SK-N-SH (cell line): ENCODE results near the gene SLC9A8. TPM values are rescaled to one million over a fixed set of nuclear protein-coding genes. Genes with fewer than 3 reads are reported as not detected.

Experiments used
- CTCF ChIA-PET: fragments of 300-600, 350-600 bp; formaldehyde crosslinking; extraction: SDS; loops from one replicate; lab custom pipeline; 2021; lab: Yijun Ruan, JAX
- POLR2A ChIA-PET: fragments of 350-600 bp; sonication (Branson Sonifier 250); formaldehyde crosslinking; extraction: SDS; loops from one replicate; lab custom pipeline; 2020; ENCODE audit warnings: antibody characterized with exemption, inconsistent platforms; lab: Yijun Ruan, JAX
- DNase-seq: peaks from one replicate; pipeline ENCODE4 v3.0.0; 2012
- H2AFZ ChIP-seq: fragments of 200-600 bp; sonication (generic); 2 replicates; pipeline ENCODE4 v1.8.1; 2016; ENCODE audit warnings: antibody characterized with exemption, mild to moderate bottlenecking, low read depth
- H3F3A ChIP-seq: fragments of 200-600 bp; sonication (generic); replicated peaks from 2 replicates; pipeline ENCODE3; 2016; ENCODE audit warnings: antibody characterized with exemption, mild to moderate bottlenecking; ENCODE audit not compliant: insufficient read depth
- H3K27ac ChIP-seq, 2 experiments: fragments of 200-500 bp in 1 of 2; fragments of 200-600 bp in 1 of 2; sonication (Bioruptor generic) in 1 of 2; sonication (generic), shearing (Covaris generic) in 1 of 2; 2 replicates each; pipeline versions ENCODE4 v1.5.1 to v1.6.1; 2014 to 2016; ENCODE audit warnings: low read depth in 2 of 2, inconsistent platforms in 1 of 2, low read length in 1 of 2, mild to moderate bottlenecking in 1 of 2, mixed read lengths in 1 of 2
- H3K27me3 ChIP-seq: fragments of 200-600 bp; sonication (generic), shearing (Covaris generic); 2 replicates; pipeline ENCODE4 v1.6.1; 2016; ENCODE audit warnings: mixed run types; ENCODE audit not compliant: insufficient read depth
- H3K36me3 ChIP-seq, 2 experiments: fragments of 200-500 bp in 1 of 2; fragments of 200-600 bp in 1 of 2; sonication (Bioruptor generic) in 1 of 2; sonication (generic) in 1 of 2; replicated peaks in 1 of 2; 2 replicates each; pipeline versions ENCODE3 to v1.5.1; 2014 to 2016; ENCODE audit warnings: low read length in 1 of 2, mild to moderate bottlenecking in 1 of 2; ENCODE audit not compliant: insufficient read depth in 2 of 2, control insufficient read depth in 1 of 2
- H3K4me1 ChIP-seq, 2 experiments: fragments of 200-500 bp in 1 of 2; fragments of 200-600 bp in 1 of 2; sonication (Bioruptor generic) in 1 of 2; sonication (generic), shearing (Covaris generic) in 1 of 2; 2 replicates each; pipeline versions ENCODE4 v1.5.1 to v1.6.1; 2014 to 2016; ENCODE audit warnings: low read depth in 1 of 2, low read length in 1 of 2, mixed run types in 1 of 2; ENCODE audit not compliant: insufficient read depth in 2 of 2, control insufficient read depth in 1 of 2
- H3K4me2 ChIP-seq: fragments of 200-600 bp; sonication (generic), shearing (Covaris generic); 2 replicates; pipeline ENCODE4 v1.6.1; 2017; ENCODE audit warnings: mixed run types
- H3K4me3 ChIP-seq, 2 experiments: fragments of 200-500 bp in 1 of 2; fragments of 200-600 bp in 1 of 2; sonication (Bioruptor generic) in 1 of 2; sonication (generic), shearing (Covaris generic) in 1 of 2; 2 replicates each; pipeline versions ENCODE4 v1.5.1 to v1.8.1; 2014 to 2016; ENCODE audit warnings: low read depth in 2 of 2, inconsistent platforms in 1 of 2, low read length in 1 of 2, mild to moderate bottlenecking in 1 of 2, mixed read lengths in 1 of 2, moderate library complexity in 1 of 2
- H3K79me2 ChIP-seq: fragments of 200-600 bp; sonication (generic); 2 replicates; pipeline ENCODE4 v1.8.1; 2017; ENCODE audit warnings: mild to moderate bottlenecking; ENCODE audit not compliant: insufficient read depth
- H3K9ac ChIP-seq: fragments of 200-600 bp; sonication (generic); 2 replicates; pipeline ENCODE4 v1.6.1; 2017; ENCODE audit warnings: mixed run types
- H3K9me2 ChIP-seq: fragments of 200-600 bp; sonication (generic); 2 replicates; pipeline ENCODE4 v1.6.1; 2017; ENCODE audit warnings: mixed run types
- H3K9me3 ChIP-seq: fragments of 200-600 bp; sonication (generic); 2 replicates; pipeline ENCODE4 v1.6.1; 2017; ENCODE audit warnings: mixed run types, mild to moderate bottlenecking, moderate library complexity
- H4K20me1 ChIP-seq: fragments of 200-600 bp; sonication (generic); 2 replicates; pipeline ENCODE4 v1.6.1; 2017; ENCODE audit warnings: mild to moderate bottlenecking, mixed run types; ENCODE audit not compliant: insufficient read depth
- CHD2 ChIP-seq: fragments of 150-350 bp; IDR thresholded peaks from 2 replicates; pipeline ENCODE4 v1.6.1; 2018; ENCODE audit warnings: low read length; ENCODE audit not compliant: partially characterized antibody
- EP300 ChIP-seq, 2 experiments: IDR thresholded peaks; 2 replicates each; pipeline versions ENCODE4 v1.4.0 to v1.6.1; 2012; ENCODE audit warnings: borderline replicate concordance in 1 of 2, low read depth in 1 of 2, low read length in 1 of 2
- EZH2phosphoT487 ChIP-seq: fragments of 200-600 bp; sonication (generic); IDR thresholded peaks from 2 replicates; pipeline ENCODE4 v1.6.1; 2017; ENCODE audit warnings: low read depth, mixed run types, mild to moderate bottlenecking, antibody characterized with exemption, moderate library complexity, borderline replicate concordance
- FOSL2 ChIP-seq: IDR thresholded peaks from 2 replicates; pipeline ENCODE4 v1.4.0; 2012; ENCODE audit warnings: low read depth, mild to moderate bottlenecking, moderate library complexity, borderline replicate concordance
- FOXJ3 ChIP-seq: sonication (generic); formaldehyde crosslinking; IDR thresholded peaks from 2 replicates; pipeline ENCODE4 v1.5.1; 2020; ENCODE audit warnings: mild to moderate bottlenecking, missing genetic modification reagents
- MEF2A ChIP-seq: IDR thresholded peaks from 2 replicates; pipeline ENCODE4 v1.4.0; 2012; ENCODE audit warnings: low read depth, borderline replicate concordance
- NFIC ChIP-seq: IDR thresholded peaks from 2 replicates; pipeline ENCODE4 v1.4.0; 2012; ENCODE audit warnings: borderline replicate concordance
- POLR2AphosphoS5 ChIP-seq: IDR thresholded peaks from 2 replicates; pipeline ENCODE4 v1.6.1; 2012; ENCODE audit warnings: low read depth, low read length
- RAD21 ChIP-seq: IDR thresholded peaks from 2 replicates; pipeline ENCODE4 v1.6.1; 2012; ENCODE audit warnings: mild to moderate bottlenecking, low read length
- RFX5 ChIP-seq: IDR thresholded peaks from 2 replicates; pipeline ENCODE4 v1.6.1; 2012; ENCODE audit warnings: mild to moderate bottlenecking, improper control_type of control experiment, low read length
- RXRA ChIP-seq: IDR thresholded peaks from 2 replicates; pipeline ENCODE4 v1.4.0; 2012; ENCODE audit warnings: low read depth, mild to moderate bottlenecking, borderline replicate concordance
- SMC3 ChIP-seq: IDR thresholded peaks from 2 replicates; pipeline ENCODE4 v1.6.1; 2012; ENCODE audit warnings: low read depth, low read length, improper control_type of control experiment
- TAF1 ChIP-seq: IDR thresholded peaks from 2 replicates; pipeline ENCODE4 v1.6.1; 2012; ENCODE audit warnings: low read depth, mild to moderate bottlenecking, low read length, moderate library complexity, borderline replicate concordance
- TEAD4 ChIP-seq: IDR thresholded peaks from 2 replicates; pipeline ENCODE4 v1.4.0; 2012; ENCODE audit warnings: mild to moderate bottlenecking, borderline replicate concordance; ENCODE audit not compliant: insufficient read depth
- WGBS: methylation state at CpG from one replicate; pipeline ENCODE4 v1.1.6; 2017; ENCODE audit warnings: low lambda C conversion rate; 5-methylcytosine and 5-hydroxymethylcytosine counted together
- polyA plus RNA-seq, 3 experiments: library from polyadenylated mRNA; depleted of rRNA; stranded (reverse); fragments of >200 nt; gene quantifications; 2 replicates each; pipeline ENCODE4 v1.2.3, GENCODE V29; 2012
- TF ChIP-seq, protein P1 (sequence below): IDR thresholded peaks from 2 replicates; pipeline ENCODE4 v1.4.0; 2012; ENCODE audit warnings: low read depth, borderline replicate concordance
- TF ChIP-seq, protein P2 (sequence below): fragments of 200-600 bp; sonication (generic); IDR thresholded peaks from 2 replicates; pipeline ENCODE4 v1.6.1; 2017; ENCODE audit warnings: antibody characterized with exemption, mild to moderate bottlenecking, moderate library complexity

The SLC9A8 gene
- polyA plus RNA-seq, 1 of the 3 experiments (the other 2 are of a cell fraction) = 3.4 TPM

DNA sequence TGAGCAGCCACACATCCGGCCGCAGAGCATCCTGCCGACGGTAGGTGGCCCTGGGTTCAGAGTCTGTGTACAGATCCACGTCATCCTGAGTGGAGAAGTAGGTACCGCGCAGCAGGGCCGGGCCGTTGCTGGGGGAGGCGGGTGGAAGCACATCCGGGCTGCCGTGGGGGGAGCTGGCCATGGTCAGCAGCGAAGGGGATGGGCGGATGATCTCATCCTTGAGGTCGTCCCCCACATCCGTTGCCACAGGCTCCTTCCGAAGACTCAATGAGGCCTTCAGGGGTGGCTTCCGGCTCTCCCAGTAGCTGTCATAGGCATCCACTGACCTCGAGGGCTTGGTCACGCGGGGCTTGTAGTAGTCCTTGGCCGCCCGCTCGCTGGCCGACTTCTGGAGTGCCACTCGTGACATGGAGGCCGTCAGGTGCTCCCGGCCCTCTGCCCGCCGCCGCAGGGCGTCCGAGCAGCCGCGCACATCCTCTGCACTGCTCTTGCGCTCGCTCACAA, 93.5 kb downstream of the SLC9A8 start:
- 97% methylated on average over 26 of the region's 37 CpGs for WGBS
- CTCF ChIA-PET = interaction anchor here (0.9 to 5.8 kb wide), 4 partner anchors 15 to 372 kb away, joined by 3 to 32 read pairs (median 5); no protein-coding TSS in a partner anchor
- no peak overlapping the region for H3K4me2 ChIP-seq
- H3K79me2 ChIP-seq = peaks cover 24% of the 10 kb centered on the region
- no peak for TF ChIP-seq SMC3
- TF ChIP-seq EP300 (IDR thresholded peaks at IDR 0.05; ENCODE audit: borderline replicate concordance in 1 of 2, low read depth in 1 of 2, low read length in 1 of 2) = no peak
- TF ChIP-seq FOSL2 = no peak
- TF ChIP-seq RAD21 = no peak
- TF ChIP-seq NFIC = no peak
- no peak for TF ChIP-seq RXRA
- TF ChIP-seq TEAD4 = no peak
- no peak for TF ChIP-seq TAF1
- no peak for TF ChIP-seq MEF2A
- no peak for TF ChIP-seq CHD2
- TF ChIP-seq RFX5 = no peak
- TF ChIP-seq EZH2phosphoT487 = no peak
- no peak for TF ChIP-seq FOXJ3 (CRISPR knock-in tag)
- TF ChIP-seq, protein P1, sequence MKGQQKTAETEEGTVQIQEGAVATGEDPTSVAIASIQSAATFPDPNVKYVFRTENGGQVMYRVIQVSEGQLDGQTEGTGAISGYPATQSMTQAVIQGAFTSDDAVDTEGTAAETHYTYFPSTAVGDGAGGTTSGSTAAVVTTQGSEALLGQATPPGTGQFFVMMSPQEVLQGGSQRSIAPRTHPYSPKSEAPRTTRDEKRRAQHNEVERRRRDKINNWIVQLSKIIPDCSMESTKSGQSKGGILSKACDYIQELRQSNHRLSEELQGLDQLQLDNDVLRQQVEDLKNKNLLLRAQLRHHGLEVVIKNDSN = no peak
- TF ChIP-seq, all 33 proteins: peak for 0
- peaks cover 0 to 7% of the 10 kb centered on the region in 2 experiments; a peak in 1 of 4 replicates for H3K4me1 ChIP-seq
- H3K36me3 ChIP-seq = peaks cover 9 to 52% of the 10 kb centered on the region in 2 experiments
- no peak overlapping the region for H3K9ac ChIP-seq
- H4K20me1 ChIP-seq = peaks cover 16% of the 10 kb centered on the region; the same call in 1 of the 2 replicates
- no peak for DNase-seq
- H3K4me3 ChIP-seq = no peak overlapping the region
- no peak overlapping the region for H2AFZ ChIP-seq
- H3F3A ChIP-seq = no peaks in the 10 kb centered on the region
- POLR2A ChIA-PET = interaction anchor here (1.6 kb wide), 1 partner anchor 10 kb away, joined by 3 read pairs; the partner anchor contains the start of gene SPATA2
- no peak overlapping the region for H3K27ac ChIP-seq
- no peaks in the 10 kb centered on the region for H3K27me3 ChIP-seq
- no peaks in the 10 kb centered on the region for H3K9me2 ChIP-seq
- no peaks in the 10 kb centered on the region for H3K9me3 ChIP-seq

DNA sequence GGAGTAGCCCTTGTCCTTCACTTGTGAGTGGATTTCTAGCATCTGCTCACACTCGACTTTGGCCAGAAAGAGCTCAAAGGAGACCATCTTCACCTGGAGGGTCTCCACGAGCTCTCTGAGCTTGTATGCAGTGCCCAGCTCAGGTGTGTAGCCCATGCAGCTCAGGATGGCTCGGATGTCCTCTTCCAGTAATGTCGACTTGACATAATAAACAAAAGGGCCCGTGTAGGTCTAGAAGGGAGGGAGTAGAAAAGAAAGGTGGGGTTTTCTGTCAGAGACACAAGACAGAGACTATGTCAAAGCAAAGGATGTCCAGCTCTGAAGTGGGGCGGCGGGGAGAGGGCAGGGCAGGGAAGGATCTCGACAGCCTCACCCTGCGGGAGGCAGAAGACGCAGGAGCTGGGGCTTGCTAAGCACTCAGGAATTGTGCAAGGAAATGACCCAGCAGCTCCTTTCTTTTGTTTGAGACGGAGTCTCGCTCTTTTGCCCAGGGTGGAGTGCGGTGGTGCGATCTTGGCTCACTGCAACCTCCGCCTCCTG, 94.1 kb downstream of the SLC9A8 start:
- H3K9me3 ChIP-seq = no peaks in the 10 kb centered on the region
- WGBS = 86% methylated on average over 15 of the region's 15 CpGs
- no peak overlapping the region for H3K4me3 ChIP-seq
- no peaks in the 10 kb centered on the region for H3K9me2 ChIP-seq
- no peak for DNase-seq
- POLR2A ChIA-PET = interaction anchor here (1.6 kb wide), 1 partner anchor 9 kb away, joined by 3 read pairs; the partner anchor contains the start of gene SPATA2
- peaks cover 0 to 2% of the 10 kb centered on the region in 2 experiments; a peak in 1 of 4 replicates for H3K4me1 ChIP-seq
- CTCF ChIA-PET = interaction anchor here (0.9 to 5.8 kb wide), 4 partner anchors 15 to 373 kb away, joined by 3 to 32 read pairs (median 5); no protein-coding TSS in a partner anchor
- TF ChIP-seq POLR2AphosphoS5 = no peak
- no peak for TF ChIP-seq RXRA
- TF ChIP-seq, protein P2, sequence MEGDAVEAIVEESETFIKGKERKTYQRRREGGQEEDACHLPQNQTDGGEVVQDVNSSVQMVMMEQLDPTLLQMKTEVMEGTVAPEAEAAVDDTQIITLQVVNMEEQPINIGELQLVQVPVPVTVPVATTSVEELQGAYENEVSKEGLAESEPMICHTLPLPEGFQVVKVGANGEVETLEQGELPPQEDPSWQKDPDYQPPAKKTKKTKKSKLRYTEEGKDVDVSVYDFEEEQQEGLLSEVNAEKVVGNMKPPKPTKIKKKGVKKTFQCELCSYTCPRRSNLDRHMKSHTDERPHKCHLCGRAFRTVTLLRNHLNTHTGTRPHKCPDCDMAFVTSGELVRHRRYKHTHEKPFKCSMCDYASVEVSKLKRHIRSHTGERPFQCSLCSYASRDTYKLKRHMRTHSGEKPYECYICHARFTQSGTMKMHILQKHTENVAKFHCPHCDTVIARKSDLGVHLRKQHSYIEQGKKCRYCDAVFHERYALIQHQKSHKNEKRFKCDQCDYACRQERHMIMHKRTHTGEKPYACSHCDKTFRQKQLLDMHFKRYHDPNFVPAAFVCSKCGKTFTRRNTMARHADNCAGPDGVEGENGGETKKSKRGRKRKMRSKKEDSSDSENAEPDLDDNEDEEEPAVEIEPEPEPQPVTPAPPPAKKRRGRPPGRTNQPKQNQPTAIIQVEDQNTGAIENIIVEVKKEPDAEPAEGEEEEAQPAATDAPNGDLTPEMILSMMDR = no peak
- H2AFZ ChIP-seq = no peak overlapping the region
- peaks cover 20% of the 10 kb centered on the region; the same call in 1 of the 2 replicates for H4K20me1 ChIP-seq
- H3K79me2 ChIP-seq = peaks cover 29% of the 10 kb centered on the region
- H3F3A ChIP-seq = no peaks in the 10 kb centered on the region
- H3K9ac ChIP-seq = no peak overlapping the region
- peaks cover 9 to 52% of the 10 kb centered on the region in 2 experiments for H3K36me3 ChIP-seq
- H3K27ac ChIP-seq = no peak overlapping the region
- H3K27me3 ChIP-seq = no peaks in the 10 kb centered on the region
- no peak overlapping the region for H3K4me2 ChIP-seq
